ENCODE measurements around the gene CEPT1. TPM values are rescaled to one million over a fixed set of nuclear protein-coding genes. Genes with fewer than 3 reads are reported as not detected.
A peak's percentile ranks its signal among the peaks of the same experiment; 100 is the strongest.

CEPT1 gene
- total and polyA plus RNA-seq, 9 of the 15 experiments (the other 6 are each of a cell fraction or from before 2014, with no cell fraction given) = 24.4 to 72.6 (median 42.4) TPM

GRCh38 chr1:111139324-111139955, 583 bp upstream of the CEPT1 start (continued):
- no peak for TF ChIP-seq ARID3B (CRISPR knock-in tag; IDR thresholded peaks at IDR 0.05; ENCODE audit: borderline replicate concordance)
- TF ChIP-seq, protein P1, sequence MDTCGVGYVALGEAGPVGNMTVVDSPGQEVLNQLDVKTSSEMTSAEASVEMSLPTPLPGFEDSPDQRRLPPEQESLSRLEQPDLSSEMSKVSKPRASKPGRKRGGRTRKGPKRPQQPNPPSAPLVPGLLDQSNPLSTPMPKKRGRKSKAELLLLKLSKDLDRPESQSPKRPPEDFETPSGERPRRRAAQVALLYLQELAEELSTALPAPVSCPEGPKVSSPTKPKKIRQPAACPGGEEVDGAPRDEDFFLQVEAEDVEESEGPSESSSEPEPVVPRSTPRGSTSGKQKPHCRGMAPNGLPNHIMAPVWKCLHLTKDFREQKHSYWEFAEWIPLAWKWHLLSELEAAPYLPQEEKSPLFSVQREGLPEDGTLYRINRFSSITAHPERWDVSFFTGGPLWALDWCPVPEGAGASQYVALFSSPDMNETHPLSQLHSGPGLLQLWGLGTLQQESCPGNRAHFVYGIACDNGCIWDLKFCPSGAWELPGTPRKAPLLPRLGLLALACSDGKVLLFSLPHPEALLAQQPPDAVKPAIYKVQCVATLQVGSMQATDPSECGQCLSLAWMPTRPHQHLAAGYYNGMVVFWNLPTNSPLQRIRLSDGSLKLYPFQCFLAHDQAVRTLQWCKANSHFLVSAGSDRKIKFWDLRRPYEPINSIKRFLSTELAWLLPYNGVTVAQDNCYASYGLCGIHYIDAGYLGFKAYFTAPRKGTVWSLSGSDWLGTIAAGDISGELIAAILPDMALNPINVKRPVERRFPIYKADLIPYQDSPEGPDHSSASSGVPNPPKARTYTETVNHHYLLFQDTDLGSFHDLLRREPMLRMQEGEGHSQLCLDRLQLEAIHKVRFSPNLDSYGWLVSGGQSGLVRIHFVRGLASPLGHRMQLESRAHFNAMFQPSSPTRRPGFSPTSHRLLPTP (IDR thresholded peaks at IDR 0.05; ENCODE audit: borderline replicate concordance, extremely low read depth, insufficient read length) = no peak
- no peak for TF ChIP-seq CTBP1 (IDR thresholded peaks at IDR 0.05; ENCODE audit: borderline replicate concordance)
- no peak for TF ChIP-seq ZNF146 (CRISPR knock-in tag; IDR thresholded peaks at IDR 0.05; ENCODE audit: unreplicated experiment)
- peak; percentile 58 for TF ChIP-seq EGR1 (conservative IDR thresholded peaks at IDR 0.05)
- no peak for TF ChIP-seq PHB2 (IDR thresholded peaks at IDR 0.05; ENCODE audit: low read depth)
- TF ChIP-seq PCBP1 (IDR thresholded peaks at IDR 0.05; ENCODE audit: low read depth, low read length, poor library complexity, severe bottlenecking) = no peak
- no peak for TF ChIP-seq NFIX (CRISPR knock-in tag; IDR thresholded peaks at IDR 0.05; ENCODE audit: low read depth)
- TF ChIP-seq CREM (IDR thresholded peaks at IDR 0.05; ENCODE audit: low read depth) = no peak; the same call in 1 of the 2 replicates
- TF ChIP-seq CBFA2T3 (IDR thresholded peaks at IDR 0.05) = no peak
- TF ChIP-seq ZBTB49 (CRISPR knock-in tag; IDR thresholded peaks at IDR 0.05; ENCODE audit: borderline replicate concordance) = no peak
- no peak for TF ChIP-seq HDAC3 (IDR thresholded peaks at IDR 0.05; ENCODE audit: borderline replicate concordance, partially characterized antibody)

Data from K562 (cell line).